GM12878 (cell line): ENCODE data around the gene SMC1B. TPM values are rescaled to one million over a fixed set of nuclear protein-coding genes. Genes with fewer than 3 reads are reported as not detected.

Source experiments
- ATAC-seq: fragments of 200-7000 bp; cut with Tn5 transposase; 3 replicates; pipeline ENCODE4 v1.9.1; 2020; ENCODE audit warnings: mild to moderate bottlenecking, moderate library complexity
- BruUV-seq: library from RNA; stranded (reverse); fragments of 400-500 nt; replicated peaks from 2 replicates; lab custom pipeline; 2021; lab: Mats Ljungman, UMichigan
- CTCF ChIA-PET: fragments of 300-600 bp; sonication (Branson Sonifier 250); formaldehyde crosslinking; extraction: SDS; loops from one replicate; lab custom pipeline; 2021; ENCODE audit warnings: inconsistent platforms; lab: Yijun Ruan, JAX
- POLR2A ChIA-PET: fragments of 350-600 bp; formaldehyde crosslinking; extraction: SDS; loops from one replicate; lab custom pipeline; 2021; ENCODE audit warnings: inconsistent platforms; lab: Charles Lee
- RAD21 ChIA-PET: fragments of 300-600 bp; sonication (Branson Sonifier 250); formaldehyde crosslinking; loops from one replicate; lab custom pipeline; 2023; ENCODE audit warnings: antibody characterized with exemption; ENCODE audit not compliant: unreplicated experiment; lab: Charles Lee
- SMC1A ChIA-PET: fragments of 300-600 bp; sonication (Branson Sonifier 250); formaldehyde crosslinking; loops from one replicate; lab custom pipeline; 2023; ENCODE audit not compliant: unreplicated experiment, uncharacterized antibody; lab: Charles Lee
- DNase-seq: peaks from one replicate; pipeline ENCODE4 v3.0.0-alpha.2; 2011; ENCODE audit warnings: low read depth, low spot score
- FAIRE-seq: peaks from 3 replicates; lab custom pipeline; 2011; peaks lifted over from hg19 to GRCh38; lab: Jason Lieb, UNC
- H2AFZ ChIP-seq: 2 replicates; pipeline ENCODE4 v1.6.0; 2011; ENCODE audit warnings: low read depth, low read length, control low read depth; ENCODE audit not compliant: control insufficient read depth
- H3K27ac ChIP-seq: 2 replicates; pipeline ENCODE4 v1.5.1; 2011; ENCODE audit warnings: control low read depth; ENCODE audit not compliant: control insufficient read depth, insufficient read depth
- H3K27me3 ChIP-seq, 2 experiments: replicated peaks in 1 of 2; 2 replicates each; pipeline versions ENCODE4 v1.6.0 to v1.6.1; 2011; ENCODE audit warnings: low read length in 1 of 2; ENCODE audit not compliant: control insufficient read depth in 2 of 2, insufficient read depth in 2 of 2
- H3K36me3 ChIP-seq, 2 experiments: 2 replicates each; pipeline ENCODE4 v1.5.1; 2011; ENCODE audit warnings: low read length in 1 of 2; ENCODE audit not compliant: control insufficient read depth in 2 of 2, insufficient read depth in 2 of 2
- H3K4me1 ChIP-seq: 2 replicates; pipeline ENCODE4 v1.6.1; 2011; ENCODE audit warnings: mild to moderate bottlenecking, low read length, moderate library complexity, mixed read lengths; ENCODE audit not compliant: control insufficient read depth, insufficient read depth
- H3K4me2 ChIP-seq: 2 replicates; pipeline ENCODE4 v1.6.0; 2011; ENCODE audit warnings: control low read depth; ENCODE audit not compliant: control insufficient read depth, insufficient read depth
- H3K4me3 ChIP-seq: fragments of 200-600 bp; sonication (generic); 2 replicates; pipeline ENCODE4 v1.5.1; 2016
- H3K79me2 ChIP-seq: 2 replicates; pipeline ENCODE4 v1.6.0; 2011; ENCODE audit warnings: low read length; ENCODE audit not compliant: control insufficient read depth, insufficient read depth
- H3K9ac ChIP-seq: 2 replicates; pipeline ENCODE4 v1.8.0; 2011; ENCODE audit warnings: low read length, control low read depth, mixed read lengths; ENCODE audit not compliant: control insufficient read depth, insufficient read depth
- H3K9me3 ChIP-seq: replicated peaks from 3 replicates; pipeline ENCODE4 v1.5.1; 2011; ENCODE audit warnings: mild to moderate bottlenecking, low read length; ENCODE audit not compliant: control insufficient read depth, insufficient read depth
- H4K20me1 ChIP-seq: 2 replicates; pipeline ENCODE4 v1.6.0; 2011; ENCODE audit not compliant: control insufficient read depth, insufficient read depth
- BCLAF1 ChIP-seq: fragments of 450-650 bp; IDR thresholded peaks from 2 replicates; pipeline ENCODE4 v1.6.1; 2017; ENCODE audit warnings: antibody characterized with exemption, mild to moderate bottlenecking, moderate library complexity
- EP300 ChIP-seq, 2 experiments: fragments of 150-350 bp in 1 of 2; IDR thresholded peaks; 2 replicates each; pipeline ENCODE4 v1.6.1; 2011 to 2012; ENCODE audit warnings: low read depth in 2 of 2, low read length in 2 of 2, borderline replicate concordance in 1 of 2, improper control_type of control experiment in 1 of 2, inconsistent platforms in 1 of 2; ENCODE audit not compliant: control insufficient read depth in 1 of 2
- IKZF1 ChIP-seq: fragments of 450-650 bp; conservative IDR thresholded peaks from 2 replicates; pipeline ENCODE4 v1.6.1; 2017; ENCODE audit warnings: antibody characterized with exemption, mild to moderate bottlenecking
- JUNB ChIP-seq: IDR thresholded peaks from 2 replicates; pipeline ENCODE4 v1.6.1; 2016; ENCODE audit warnings: antibody characterized with exemption, mild to moderate bottlenecking
- NRF1 ChIP-seq: conservative IDR thresholded peaks from 2 replicates; pipeline ENCODE4 v1.6.1; 2011; ENCODE audit warnings: mild to moderate bottlenecking, low read depth, low read length, improper control_type of control experiment
- SIX5 ChIP-seq: IDR thresholded peaks from 2 replicates; pipeline ENCODE4 v1.6.1; 2011; ENCODE audit warnings: mild to moderate bottlenecking, low read depth, low read length, moderate library complexity; ENCODE audit not compliant: severe bottlenecking
- ZNF622 ChIP-seq: fragments of 450-650 bp; IDR thresholded peaks from 2 replicates; pipeline ENCODE4 v1.6.1; 2017; ENCODE audit warnings: mild to moderate bottlenecking, inconsistent platforms
- WGBS: methylation state at CpG from one replicate; pipeline ENCODE4 v1.1.6; 2016; ENCODE audit warnings: low lambda C conversion rate; ENCODE audit not compliant: insufficient replicate concordance, insufficient coverage; ENCODE audit errors: missing lambda C conversion rate; 5-methylcytosine and 5-hydroxymethylcytosine counted together
- in situ Hi-C: fragments of 300-500 bp; cut with MboI; formaldehyde crosslinking; loops from 9 replicates; pipeline ENCODE4 v1.14.3; 2018; ENCODE audit warnings: mixed read lengths
- intact Hi-C: fragments of 100-400 bp; cut with micrococcal nuclease; formaldehyde crosslinking; loops from one replicate; pipeline ENCODE4 v1.14.2; 2022; ENCODE audit not compliant: unreplicated experiment
- polyA plus RNA-seq, 11 experiments: library from polyadenylated mRNA; depleted of rRNA in 4 of 11; unstranded in 6 of 11; stranded (reverse) in 5 of 11; fragments of >200 nt; fragmentation: Nextera tagmentation in 4 of 11; fragmentation: Illumina TruSeq in 1 of 11; extraction: Ambion mirVana in 4 of 11; extraction: Trizol in 1 of 11; gene quantifications; 1 replicate in 1 of 11; 2 replicates in 10 of 11; pipeline versions ENCODE4 v1.2.1 to v1.2.3, GENCODE V29; 2011 to 2016; ENCODE audit warnings: inconsistent platforms in 2 of 11, missing spikeins in 2 of 11, low read depth in 1 of 11
- total RNA-seq, 4 experiments: library from RNA; depleted of rRNA in 3 of 4; stranded (reverse); fragments of >200 nt in 3 of 4; fragmentation: Illumina TruSeq in 1 of 4; extraction: Trizol in 1 of 4; gene quantifications; 2 replicates each; pipeline versions ENCODE4 v1.2.1 to v1.2.3, GENCODE V29; 2013 to 2021

The SMC1B gene
- total and polyA plus RNA-seq, 10 of the 15 experiments (the other 5 are each of a cell fraction or from before 2014, with no cell fraction given): not detected

GRCh38 chr22:45429981-45430775 lies 16.8 kb upstream of the SMC1B start:
- intact Hi-C loops (no loop called here), in situ Hi-C loops (loop anchor here (5.0 kb wide), 1 partner anchor 163 kb away; no protein-coding TSS in a partner anchor)
- FAIRE-seq (no peak), ATAC-seq (no peak), DNase-seq (no peak)
- H3K4me2 ChIP-seq: no peak overlapping the region
- H3K4me3 ChIP-seq: no peak overlapping the region
- H4K20me1 ChIP-seq: no peaks in the 10 kb centered on the region
- SMC1A ChIA-PET: no interaction called here
- H3K27ac ChIP-seq: no peak overlapping the region
- RAD21 ChIA-PET: no interaction called here
- CTCF ChIA-PET: interaction anchor here (0.7 kb wide), 1 partner anchor 11 kb away, joined by 3 read pairs; no protein-coding TSS in a partner anchor
- WGBS: 21% methylated on average over 18 of the region's 18 CpGs
- H3K36me3 ChIP-seq: no peaks in the 10 kb centered on the region
- H3K9ac ChIP-seq: no peak overlapping the region
- no peaks in the 10 kb centered on the region; the same call in 2 of the 3 replicates for H3K9me3 ChIP-seq
- H3K4me1 ChIP-seq: no peaks in the 10 kb centered on the region
- TF ChIP-seq IKZF1 (no peak), SIX5 (no peak), EP300 (IDR thresholded peaks at IDR 0.05; ENCODE audit: borderline replicate concordance in 1 of 2, control insufficient read depth in 1 of 2, low read depth in 2 of 2, low read length in 2 of 2) (no peak), JUNB (no peak), ZNF622 (no peak), BCLAF1 (no peak), NRF1 (no peak)
- no peaks in the 10 kb centered on the region; a peak in 1 of 4 replicates for H3K27me3 ChIP-seq
- BruUV-seq: no TSS peak
- POLR2A ChIA-PET: no interaction called here
- no peaks in the 10 kb centered on the region for H3K79me2 ChIP-seq
- H2AFZ ChIP-seq: no peak overlapping the region
